22Rv1 (cell line): Measurements from ENCODE around the gene PHLDB3.
A peak's percentile ranks its signal among the peaks of the same experiment; 100 is the strongest.

Experiments used
- H3K27ac ChIP-seq: fragments of 450-650 bp; 2 replicates; pipeline ENCODE4 v1.5.1; 2017
- CTCF ChIP-seq: fragments of 450-650 bp; IDR thresholded peaks from 2 replicates; pipeline ENCODE4 v1.5.1; 2017; ENCODE audit warnings: mild to moderate bottlenecking
- ZFX ChIP-seq: fragments of 450-650 bp; IDR thresholded peaks from 2 replicates; pipeline ENCODE4 v1.6.1; 2017; ENCODE audit warnings: antibody characterized with exemption, borderline replicate concordance

The PHLDB3 gene

GRCh38 chr19:43467730-43468129, 36.8 kb downstream of the PHLDB3 start:
- TF ChIP-seq CTCF (no peak), ZFX (no peak)
- H3K27ac ChIP-seq, result no peak overlapping the region

GRCh38 chr19:43467276-43467675, 37.3 kb downstream of the PHLDB3 start:
- TF ChIP-seq ZFX (no peak), CTCF (no peak)

GRCh38 chr19:43466793-43467192, 37.8 kb downstream of the PHLDB3 start:
- no peak for TF ChIP-seq CTCF
- no peak for TF ChIP-seq ZFX
- no peak overlapping the region for H3K27ac ChIP-seq

More at GRCh38 chr19:43467276-43467675, 37.3 kb downstream of the PHLDB3 start:
- H3K27ac ChIP-seq, result no peak overlapping the region

GRCh38 chr19:43465468-43466120, 39.0 kb downstream of the PHLDB3 start, which contains the start of gene LYPD3:
LYPD3 (minus strand) TSS chr19:43465608; CDS start chr19:43465571, 37 bp downstream.
- no peak for TF ChIP-seq ZFX
- TF ChIP-seq CTCF, result no peak
- peak within 1 kb of the TSS; percentile 71 for H3K27ac ChIP-seq

GRCh38 chr19:43464134-43464775, 40.3 kb downstream of the PHLDB3 start:
- TF ChIP-seq CTCF, result no peak
- TF ChIP-seq ZFX, result no peak
- H3K27ac ChIP-seq, result peak overlapping the region; percentile 71

- peak overlapping the region; percentile 71 for H3K27ac ChIP-seq
Observed at GRCh38 chr19:43463381-43464133, 41.0 kb downstream of the PHLDB3 start.

More at GRCh38 chr19:43463381-43464133, 41.0 kb downstream of the PHLDB3 start:
- TF ChIP-seq ZFX, result no peak
- TF ChIP-seq CTCF, result no peak
